SK-N-MC (cell line): Measurements from ENCODE around the gene SSPN.

ENCODE experiments used
- DNase-seq: peaks from one replicate; pipeline ENCODE4 v3.0.0-alpha.2; 2011; ENCODE audit warnings: low read depth, low spot score
- H3K27ac ChIP-seq: fragments of 200-600 bp; sonication (generic); 2 replicates; pipeline ENCODE4 v1.5.1; 2016; ENCODE audit warnings: mixed run types
- H3K36me3 ChIP-seq: fragments of 200-600 bp; sonication (generic); 2 replicates; pipeline ENCODE4 v1.6.1; 2017; ENCODE audit warnings: antibody characterized with exemption, low read length, mixed read lengths; ENCODE audit not compliant: insufficient read depth
- H3K4me3 ChIP-seq: fragments of 200-600 bp; sonication (generic); 2 replicates; pipeline ENCODE4 v1.5.1; 2016
- H3K9ac ChIP-seq: fragments of 200-600 bp; sonication (generic); 2 replicates; pipeline ENCODE4 v1.8.0; 2017; ENCODE audit warnings: mixed run types, mixed read lengths; ENCODE audit not compliant: insufficient read length
- H3K9me3 ChIP-seq: fragments of 200-600 bp; sonication (generic); 2 replicates; pipeline ENCODE4 v1.6.1; 2017; ENCODE audit warnings: low read depth, mild to moderate bottlenecking, antibody characterized with exemption, low read length, moderate library complexity, mixed read lengths
- EZH2 ChIP-seq: fragments of 200-600 bp; sonication (generic); IDR thresholded peaks from one replicate; pipeline ENCODE4 v1.6.1; 2017; ENCODE audit warnings: antibody characterized with exemption
- FOXP2 ChIP-seq: optimal IDR thresholded peaks from 2 replicates; pipeline ENCODE3; 2011; ENCODE audit warnings: mild to moderate bottlenecking, moderate library complexity; ENCODE audit not compliant: insufficient read depth; ENCODE audit errors: extremely low read length, control extremely low read depth
- POLR2AphosphoS5 ChIP-seq: IDR thresholded peaks from 2 replicates; pipeline ENCODE4 v1.6.1; 2012; ENCODE audit warnings: mild to moderate bottlenecking, low read depth, low read length, borderline replicate concordance

SSPN gene

GRCh38 chr12:26195250-26195640, at the start of gene SSPN:
TSS of gene SSPN (plus strand) at chr12:26195573. CDS start at chr12:26195673, 100 bp downstream.
- H3K9ac ChIP-seq, result no peak within 1 kb of the TSS
- H3K36me3 ChIP-seq, result no peaks in the 10 kb centered on the region
- H3K27ac ChIP-seq, result no peak within 1 kb of the TSS
- DNase-seq, result no peak
- no peak for TF ChIP-seq EZH2
- no peak for TF ChIP-seq POLR2AphosphoS5
- no peak for TF ChIP-seq FOXP2
- H3K9me3 ChIP-seq, result no peaks in the 10 kb centered on the region
- no peak within 1 kb of the TSS for H3K4me3 ChIP-seq

- TF ChIP-seq POLR2AphosphoS5 (no peak), FOXP2 (no peak), EZH2 (no peak)
- H3K9ac ChIP-seq, result no peak overlapping the region
- H3K9me3 ChIP-seq, result no peaks in the 10 kb centered on the region
- no peak overlapping the region for H3K4me3 ChIP-seq
- no peaks in the 10 kb centered on the region for H3K36me3 ChIP-seq
- DNase-seq, result no peak
- H3K27ac ChIP-seq, result no peak overlapping the region
Observed at GRCh38 chr12:26148291-26148690, 47.1 kb upstream of the SSPN start.

- TF ChIP-seq FOXP2, result no peak
- TF ChIP-seq POLR2AphosphoS5, result no peak
- no peak for TF ChIP-seq EZH2
- no peak overlapping the region for H3K27ac ChIP-seq
- no peak for DNase-seq
- H3K9me3 ChIP-seq, result no peaks in the 10 kb centered on the region
- H3K36me3 ChIP-seq, result no peaks in the 10 kb centered on the region
- H3K9ac ChIP-seq, result no peak overlapping the region
- H3K4me3 ChIP-seq, result no peak overlapping the region
Observed at GRCh38 chr12:26149968-26150500, 45.3 kb upstream of the SSPN start.

- DNase-seq, result no peak
- TF ChIP-seq FOXP2 (no peak), EZH2 (no peak), POLR2AphosphoS5 (no peak)
- Histone ChIP-seq H3K9ac (no peak overlapping the region), H3K9me3 (no peaks in the 10 kb centered on the region), H3K27ac (no peak overlapping the region), H3K36me3 (no peaks in the 10 kb centered on the region), H3K4me3 (no peak overlapping the region)
Observed at GRCh38 chr12:26150736-26151450, 44.5 kb upstream of the SSPN start.

GRCh38 chr12:26152507-26153102, 42.8 kb upstream of the SSPN start:
- H3K36me3 ChIP-seq, result no peaks in the 10 kb centered on the region
- no peaks in the 10 kb centered on the region for H3K9me3 ChIP-seq
- no peak overlapping the region for H3K9ac ChIP-seq
- no peak overlapping the region for H3K4me3 ChIP-seq
- no peak overlapping the region for H3K27ac ChIP-seq
- no peak for DNase-seq
- TF ChIP-seq POLR2AphosphoS5, result no peak
- TF ChIP-seq FOXP2, result no peak
- TF ChIP-seq EZH2, result no peak

GRCh38 chr12:26153421-26154154, 41.8 kb upstream of the SSPN start:
- Histone ChIP-seq H3K9me3 (no peaks in the 10 kb centered on the region), H3K9ac (no peak overlapping the region), H3K4me3 (no peak overlapping the region), H3K27ac (no peak overlapping the region), H3K36me3 (no peaks in the 10 kb centered on the region)
- TF ChIP-seq FOXP2, result no peak
- no peak for TF ChIP-seq POLR2AphosphoS5
- no peak for TF ChIP-seq EZH2
- no peak for DNase-seq

GRCh38 chr12:26156201-26156871, 39.0 kb upstream of the SSPN start:
- no peak overlapping the region for H3K27ac ChIP-seq
- no peaks in the 10 kb centered on the region for H3K9me3 ChIP-seq
- TF ChIP-seq FOXP2 (no peak), POLR2AphosphoS5 (no peak), EZH2 (no peak)
- no peak overlapping the region for H3K9ac ChIP-seq
- H3K36me3 ChIP-seq, result no peaks in the 10 kb centered on the region
- DNase-seq, result no peak
- H3K4me3 ChIP-seq, result no peak overlapping the region

GRCh38 chr12:26157001-26157400, 38.4 kb upstream of the SSPN start:
- no peak for DNase-seq
- Histone ChIP-seq H3K27ac (no peak overlapping the region), H3K9ac (no peak overlapping the region), H3K9me3 (no peaks in the 10 kb centered on the region), H3K36me3 (no peaks in the 10 kb centered on the region), H3K4me3 (no peak overlapping the region)
- no peak for TF ChIP-seq EZH2
- no peak for TF ChIP-seq FOXP2
- TF ChIP-seq POLR2AphosphoS5, result no peak
